ENCODE data around the gene MYRF. TPM values are rescaled to one million over a fixed set of nuclear protein-coding genes. Genes with fewer than 3 reads are reported as not detected.

Gene MYRF
- total RNA-seq, 1 donor: 0.36 TPM

GRCh38 chr11:61814247-61814957 is 62.0 kb downstream of the MYRF start:
- Histone ChIP-seq H3K4me3 (ENCODE audit: insufficient read depth, low read length) (peak overlapping the region; percentile 92), H3K27ac (ENCODE audit: low read depth, low read length) (peak overlapping the region; percentile 93)
- TF ChIP-seq CTCF (IDR thresholded peaks at IDR 0.05; ENCODE audit: extremely low read depth, low read depth, low read length): no peak

GRCh38 chr11:61814958-61815789 is 62.7 kb downstream of the MYRF start:
- peak overlapping the region; percentile 98 for H3K4me2 ChIP-seq (ENCODE audit: insufficient read depth, low read length)
- H3K9me3 ChIP-seq (ENCODE audit: low read depth, low read length): no peaks in the 10 kb centered on the region
- H3K27ac ChIP-seq (ENCODE audit: low read depth, low read length): peak overlapping the region; percentile 93
- peak overlapping the region; percentile 96 for H2AFZ ChIP-seq (ENCODE audit: low read length)
- H4K20me1 ChIP-seq (ENCODE audit: insufficient read depth, low read length): no peaks in the 10 kb centered on the region
- H3K36me3 ChIP-seq (ENCODE audit: insufficient read depth, low read length): peaks cover 10% of the 10 kb centered on the region
- H3K4me1 ChIP-seq (ENCODE audit: insufficient read depth, low read length): peaks cover 25% of the 10 kb centered on the region
- H3K79me2 ChIP-seq (ENCODE audit: insufficient read depth, low read length): peaks cover 11% of the 10 kb centered on the region
- no peak for TF ChIP-seq CTCF (IDR thresholded peaks at IDR 0.05; ENCODE audit: extremely low read depth, low read depth, low read length)
- peak overlapping the region; percentile 92 for H3K4me3 ChIP-seq (ENCODE audit: insufficient read depth, low read length)
- H3K27me3 ChIP-seq (ENCODE audit: insufficient read depth, low read length): no peaks in the 10 kb centered on the region
- DNase-seq (ENCODE audit: insufficient read length, low spot score, missing footprints): peak; percentile 100

More at GRCh38 chr11:61814247-61814957, 62.0 kb downstream of the MYRF start:
- Histone ChIP-seq H3K36me3 (ENCODE audit: insufficient read depth, low read length) (peaks cover 17% of the 10 kb centered on the region), H4K20me1 (ENCODE audit: insufficient read depth, low read length) (no peaks in the 10 kb centered on the region), H3K79me2 (ENCODE audit: insufficient read depth, low read length) (peaks cover 11% of the 10 kb centered on the region), H3K27me3 (ENCODE audit: insufficient read depth, low read length) (no peaks in the 10 kb centered on the region), H2AFZ (ENCODE audit: low read length) (peak overlapping the region; percentile 96), H3K4me1 (ENCODE audit: insufficient read depth, low read length) (peaks cover 21% of the 10 kb centered on the region), H3K4me2 (ENCODE audit: insufficient read depth, low read length) (peak overlapping the region; percentile 98), H3K9me3 (ENCODE audit: low read depth, low read length) (no peaks in the 10 kb centered on the region)
- no peak for DNase-seq (ENCODE audit: insufficient read length, low spot score, missing footprints)

- Histone ChIP-seq H3K4me2 (ENCODE audit: insufficient read depth, low read length) (peak overlapping the region; percentile 98), H2AFZ (ENCODE audit: low read length) (peak overlapping the region; percentile 96)
Observed at GRCh38 chr11:61815790-61816735, 63.6 kb downstream of the MYRF start.

More at GRCh38 chr11:61815790-61816735, 63.6 kb downstream of the MYRF start:
- peaks cover 11% of the 10 kb centered on the region for H3K79me2 ChIP-seq (ENCODE audit: insufficient read depth, low read length)
- peaks cover 9% of the 10 kb centered on the region for H3K36me3 ChIP-seq (ENCODE audit: insufficient read depth, low read length)
- H3K27me3 ChIP-seq (ENCODE audit: insufficient read depth, low read length): no peaks in the 10 kb centered on the region
- H4K20me1 ChIP-seq (ENCODE audit: insufficient read depth, low read length): no peaks in the 10 kb centered on the region
- peak; percentile 93 for DNase-seq (ENCODE audit: insufficient read length, low spot score, missing footprints)
- H3K4me1 ChIP-seq (ENCODE audit: insufficient read depth, low read length): peaks cover 34% of the 10 kb centered on the region
- H3K27ac ChIP-seq (ENCODE audit: low read depth, low read length): peak overlapping the region; percentile 93
- no peak for TF ChIP-seq CTCF (IDR thresholded peaks at IDR 0.05; ENCODE audit: extremely low read depth, low read depth, low read length)
- H3K4me3 ChIP-seq (ENCODE audit: insufficient read depth, low read length): peak overlapping the region; percentile 92
- H3K9me3 ChIP-seq (ENCODE audit: low read depth, low read length): no peaks in the 10 kb centered on the region

All from osteoblast (primary cell).